Activated B cell treated with CpG ODN at 0.5 μM for 24 hours (primary cell): ENCODE results near the gene SUCO. TPM values are rescaled to one million over a fixed set of nuclear protein-coding genes. Genes with fewer than 3 reads are reported as not detected.

Experiments used
- ATAC-seq: fragments of 200-7000 bp; cut with Tn5 transposase; one replicate; pipeline ENCODE4 v1.10.0; 2021; ENCODE audit warnings: low read depth, mild to moderate bottlenecking, moderate library complexity
- CTCF ChIA-PET: fragments of 350-600 bp; sonication (Branson Sonifier 250); formaldehyde crosslinking; loops from one replicate; lab custom pipeline; 2021; ENCODE audit warnings: antibody characterized with exemption; lab: Charles Lee
- POLR2A ChIA-PET: fragments of 350-600 bp; sonication (Branson Sonifier 250); formaldehyde crosslinking; loops from one replicate; lab custom pipeline; 2021; ENCODE audit warnings: antibody characterized with exemption; lab: Charles Lee
- DNase-seq: peaks from one replicate; pipeline ENCODE4 v3.0.0; 2022
- H3K27ac Mint-ChIP-seq: one replicate; pipeline ENCODE4 v1.8.0; 2020; ENCODE audit warnings: mixed read lengths
- H3K27me3 Mint-ChIP-seq: one replicate; pipeline ENCODE4 v1.8.0; 2021; ENCODE audit warnings: mixed read lengths
- H3K36me3 Mint-ChIP-seq: one replicate; pipeline ENCODE4 v1.8.0; 2021; ENCODE audit warnings: low read depth, mixed read lengths
- H3K4me1 Mint-ChIP-seq: one replicate; pipeline ENCODE4 v1.8.0; 2021; ENCODE audit warnings: mixed read lengths
- H3K4me3 Mint-ChIP-seq: one replicate; pipeline ENCODE4 v1.8.0; 2020; ENCODE audit warnings: mild to moderate bottlenecking, mixed read lengths
- H3K9me3 Mint-ChIP-seq: one replicate; pipeline ENCODE4 v1.8.0; 2020; ENCODE audit warnings: mixed read lengths
- intact Hi-C: fragments of 100-400 bp; cut with micrococcal nuclease; formaldehyde crosslinking; loops from one replicate; pipeline ENCODE4 v1.15.1; 2024
- total RNA-seq: library from RNA; stranded (reverse); gene quantifications from 2 replicates; pipeline ENCODE4 v1.2.3, GENCODE V29; 2022
- TF ChIP-seq, protein P1 (sequence below): fragments of 200-600 bp; IDR thresholded peaks from one replicate; pipeline ENCODE4 v1.8.0; 2022; ENCODE audit warnings: antibody characterized with exemption, mild to moderate bottlenecking

Gene SUCO
- total RNA-seq, 1 donor from 2014 or later: 47.1 TPM

DNA sequence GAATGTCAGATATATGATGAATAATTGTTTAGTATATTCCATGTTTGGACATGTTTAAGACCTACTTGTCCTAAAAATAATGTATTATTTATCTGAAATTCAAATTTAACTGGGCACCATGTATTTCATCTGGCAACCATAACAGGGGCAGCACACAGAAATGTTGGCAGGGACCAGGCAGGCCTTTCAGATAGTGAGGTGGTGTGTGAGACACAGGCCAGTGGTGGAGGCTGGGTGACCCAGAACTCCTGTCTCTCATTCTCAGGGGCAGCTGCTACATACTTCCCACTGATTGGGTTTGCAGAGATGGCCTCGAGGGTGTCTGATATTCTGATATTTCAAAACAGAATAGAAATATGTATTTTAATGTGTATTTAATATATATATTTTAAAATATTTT is 124.6 kb downstream of the SUCO start:
- H3K27me3 Mint-ChIP-seq: peaks cover 15% of the 10 kb centered on the region
- POLR2A ChIA-PET: no interaction called here
- CTCF ChIA-PET: no interaction called here

DNA sequence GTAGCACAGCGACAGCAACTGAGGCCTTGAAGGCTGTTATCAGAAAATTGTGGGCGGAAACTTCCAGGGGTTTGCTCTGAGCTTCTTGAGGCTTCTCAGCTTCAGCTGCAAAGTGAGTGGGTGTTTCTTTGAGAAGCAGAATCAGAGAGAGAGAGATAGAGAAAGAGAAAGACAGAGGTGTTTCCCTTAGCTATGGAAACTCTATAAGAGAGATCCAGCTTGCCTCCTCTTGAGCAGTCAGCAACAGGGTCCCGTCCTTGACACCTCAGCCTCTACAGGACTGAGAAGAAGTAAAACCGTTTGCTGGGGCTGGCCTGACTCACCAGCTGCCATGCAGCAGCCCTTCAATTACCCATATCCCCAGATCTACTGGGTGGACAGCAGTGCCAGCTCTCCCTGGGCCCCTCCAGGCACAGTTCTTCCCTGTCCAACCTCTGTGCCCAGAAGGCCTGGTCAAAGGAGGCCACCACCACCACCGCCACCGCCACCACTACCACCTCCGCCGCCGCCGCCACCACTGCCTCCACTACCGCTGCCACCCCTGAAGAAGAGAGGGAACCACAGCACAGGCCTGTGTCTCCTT is 126.0 kb downstream of the SUCO start, which contains the start of gene FASLG:
TSS of gene FASLG (plus strand) at position 233 of the 583 bp plus-strand sequence. CDS start at position 332, 99 bp downstream.
- no peak for DNase-seq
- H3K4me3 Mint-ChIP-seq: no peak within 1 kb of the TSS
- CTCF ChIA-PET: no interaction called here
- H3K9me3 Mint-ChIP-seq: no peaks in the 10 kb centered on the region
- H3K36me3 Mint-ChIP-seq: no peaks in the 10 kb centered on the region
- POLR2A ChIA-PET: no interaction called here
- no peak for ATAC-seq
- intact Hi-C loops: no loop called here
- H3K27ac Mint-ChIP-seq: no peak within 1 kb of the TSS
- H3K4me1 Mint-ChIP-seq: peaks cover 15% of the 10 kb centered on the region
- TF ChIP-seq, protein P1, sequence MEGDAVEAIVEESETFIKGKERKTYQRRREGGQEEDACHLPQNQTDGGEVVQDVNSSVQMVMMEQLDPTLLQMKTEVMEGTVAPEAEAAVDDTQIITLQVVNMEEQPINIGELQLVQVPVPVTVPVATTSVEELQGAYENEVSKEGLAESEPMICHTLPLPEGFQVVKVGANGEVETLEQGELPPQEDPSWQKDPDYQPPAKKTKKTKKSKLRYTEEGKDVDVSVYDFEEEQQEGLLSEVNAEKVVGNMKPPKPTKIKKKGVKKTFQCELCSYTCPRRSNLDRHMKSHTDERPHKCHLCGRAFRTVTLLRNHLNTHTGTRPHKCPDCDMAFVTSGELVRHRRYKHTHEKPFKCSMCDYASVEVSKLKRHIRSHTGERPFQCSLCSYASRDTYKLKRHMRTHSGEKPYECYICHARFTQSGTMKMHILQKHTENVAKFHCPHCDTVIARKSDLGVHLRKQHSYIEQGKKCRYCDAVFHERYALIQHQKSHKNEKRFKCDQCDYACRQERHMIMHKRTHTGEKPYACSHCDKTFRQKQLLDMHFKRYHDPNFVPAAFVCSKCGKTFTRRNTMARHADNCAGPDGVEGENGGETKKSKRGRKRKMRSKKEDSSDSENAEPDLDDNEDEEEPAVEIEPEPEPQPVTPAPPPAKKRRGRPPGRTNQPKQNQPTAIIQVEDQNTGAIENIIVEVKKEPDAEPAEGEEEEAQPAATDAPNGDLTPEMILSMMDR: no peak
- peaks cover 9% of the 10 kb centered on the region for H3K27me3 Mint-ChIP-seq

More for the DNA sequence above, 124.6 kb downstream of the SUCO start:
- Mint-ChIP-seq H3K9me3 (no peaks in the 10 kb centered on the region), H3K4me3 (no peak overlapping the region), H3K36me3 (no peaks in the 10 kb centered on the region), H3K27ac (no peak overlapping the region), H3K4me1 (peaks cover 6% of the 10 kb centered on the region)
- TF ChIP-seq, protein P1: no peak
- intact Hi-C loops: no loop called here
- DNase-seq (no peak), ATAC-seq (no peak)

DNA sequence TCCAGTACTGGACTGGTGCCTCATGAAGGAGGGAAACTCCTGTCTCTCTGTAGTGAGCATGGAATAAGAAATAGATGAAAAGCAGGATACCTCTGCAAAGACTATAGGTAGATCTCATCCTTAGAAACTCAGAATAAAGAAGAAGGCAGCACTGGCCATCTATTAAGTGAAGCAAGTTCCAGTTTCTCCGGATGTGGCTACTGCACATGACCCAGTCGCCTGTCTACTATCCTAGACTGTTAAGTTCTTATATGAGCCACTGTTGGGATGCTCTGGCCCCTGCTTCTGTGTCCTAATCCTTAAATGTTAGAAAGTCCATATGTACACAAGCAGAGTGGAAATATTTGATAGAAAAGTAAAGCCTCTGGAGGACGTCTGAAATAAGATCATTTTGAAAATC is 128.2 kb downstream of the SUCO start:
- TF ChIP-seq, protein P1: no peak
- Mint-ChIP-seq H3K36me3 (no peaks in the 10 kb centered on the region), H3K4me3 (no peak overlapping the region), H3K9me3 (no peaks in the 10 kb centered on the region), H3K4me1 (peaks cover 15% of the 10 kb centered on the region), H3K27ac (no peak overlapping the region), H3K27me3 (no peaks in the 10 kb centered on the region)
- intact Hi-C loops: no loop called here
- POLR2A ChIA-PET: no interaction called here
- no peak for DNase-seq
- no peak for ATAC-seq
- CTCF ChIA-PET: no interaction called here

Other genes starting within 250 kb of the SUCO start
- not detected in 2 replicates for gene C1orf105, start 112.5 kb upstream of the SUCO start, total RNA-seq
- gene PIGC, start 89.1 kb upstream of the SUCO start, total RNA-seq: 24.2 TPM in 2 replicates
- gene FASLG, start 126.0 kb downstream of the SUCO start, total RNA-seq: not detected in 2 replicates